SK-N-SH treated with all-trans-retinoic acid at 6 μM for 48 hours (cell line): Measurements from ENCODE around the gene SSBP2.

Experiments
- ATAC-seq: fragments of 200-7000 bp; cut with Tn5 transposase; 3 replicates; pipeline ENCODE4 v1.9.1; 2020; ENCODE audit warnings: mild to moderate bottlenecking, moderate library complexity
- ARNTL ChIP-seq: fragments of 450-650 bp; formaldehyde crosslinking; IDR thresholded peaks from 2 replicates; pipeline ENCODE4 v1.5.0; 2020; ENCODE audit warnings: low read depth, mild to moderate bottlenecking, moderate library complexity, borderline replicate concordance
- BACH2 ChIP-seq: fragments of 250-450 bp; sonication (Bioruptor Pico); IDR thresholded peaks from 2 replicates; pipeline ENCODE4 v1.9.0; 2021; ENCODE audit warnings: mild to moderate bottlenecking, borderline replicate concordance
- CREB5 ChIP-seq: fragments of 250-450 bp; sonication (Bioruptor Pico); IDR thresholded peaks from 2 replicates; pipeline ENCODE4 v1.5.1; 2020; ENCODE audit warnings: low read depth, mild to moderate bottlenecking, moderate library complexity
- CSDC2 ChIP-seq: fragments of 250-450 bp; sonication (Bioruptor Pico); IDR thresholded peaks from 2 replicates; pipeline ENCODE4 v1.5.0; 2020; ENCODE audit warnings: mild to moderate bottlenecking, moderate library complexity
- CSRNP3 ChIP-seq: fragments of 250-450 bp; sonication (Bioruptor Pico); IDR thresholded peaks from 2 replicates; pipeline ENCODE4 v1.5.1; 2021; ENCODE audit warnings: mild to moderate bottlenecking, moderate library complexity
- ESRRG ChIP-seq: fragments of 250-450 bp; sonication (Bioruptor Pico); IDR thresholded peaks from 2 replicates; pipeline ENCODE4 v1.6.1; 2021; ENCODE audit warnings: mild to moderate bottlenecking
- GLIS3 ChIP-seq: fragments of 250-450 bp; sonication (Bioruptor Pico); IDR thresholded peaks from 2 replicates; pipeline ENCODE4 v1.5.0; 2020; ENCODE audit warnings: mild to moderate bottlenecking, moderate library complexity
- ISL1 ChIP-seq: fragments of 250-450 bp; sonication (Bioruptor Pico); IDR thresholded peaks from 2 replicates; pipeline ENCODE4 v2.1.2; 2022; ENCODE audit warnings: mild to moderate bottlenecking, moderate library complexity
- OSR1 ChIP-seq: fragments of 250-450 bp; sonication (Bioruptor Pico); IDR thresholded peaks from 2 replicates; pipeline ENCODE4 v1.8.0; 2022; ENCODE audit warnings: moderate library complexity, mild to moderate bottlenecking, inconsistent platforms
- PATZ1 ChIP-seq: fragments of 250-450 bp; sonication (Bioruptor Pico); IDR thresholded peaks from 2 replicates; pipeline ENCODE4 v1.8.0; 2020; ENCODE audit warnings: mild to moderate bottlenecking, moderate library complexity, borderline replicate concordance
- POU6F1 ChIP-seq: fragments of 250-450 bp; sonication (Bioruptor Pico); IDR thresholded peaks from 2 replicates; pipeline ENCODE4 v1.8.0; 2021; ENCODE audit warnings: low read depth, mild to moderate bottlenecking, moderate library complexity, borderline replicate concordance
- PPARA ChIP-seq: fragments of 250-450 bp; sonication (Bioruptor Pico); IDR thresholded peaks from 2 replicates; pipeline ENCODE4 v1.5.0; 2020; ENCODE audit warnings: mild to moderate bottlenecking, borderline replicate concordance
- RARB ChIP-seq: fragments of 250-450 bp; sonication (Bioruptor Pico); IDR thresholded peaks from 2 replicates; pipeline ENCODE4 v1.8.0; 2021; ENCODE audit warnings: mild to moderate bottlenecking, moderate library complexity
- SNAI2 ChIP-seq: fragments of 250-450 bp; sonication (Bioruptor Pico); IDR thresholded peaks from 2 replicates; pipeline ENCODE4 v1.5.0; 2020; ENCODE audit warnings: mild to moderate bottlenecking, moderate library complexity
- TCF4 ChIP-seq: fragments of 250-450 bp; sonication (Bioruptor Pico); IDR thresholded peaks from 2 replicates; pipeline ENCODE4 v1.8.0; 2021; ENCODE audit warnings: mild to moderate bottlenecking, moderate library complexity, borderline replicate concordance
- TOX ChIP-seq: fragments of 250-450 bp; sonication (Bioruptor Pico); IDR thresholded peaks from 2 replicates; pipeline ENCODE4 v1.8.0; 2021; ENCODE audit warnings: mild to moderate bottlenecking, moderate library complexity, borderline replicate concordance
- ZC3H10 ChIP-seq: fragments of 250-450 bp; sonication (Bioruptor Pico); IDR thresholded peaks from 2 replicates; pipeline ENCODE4 v1.5.1; 2021; ENCODE audit warnings: mild to moderate bottlenecking, moderate library complexity
- ZFP3 ChIP-seq: fragments of 250-450 bp; sonication (Bioruptor Pico); IDR thresholded peaks from 2 replicates; pipeline ENCODE4 v1.5.0; 2020; ENCODE audit warnings: mild to moderate bottlenecking, moderate library complexity
- ZFP30 ChIP-seq: fragments of 450-650 bp; formaldehyde crosslinking; IDR thresholded peaks from 2 replicates; pipeline ENCODE4 v1.5.0; 2022; ENCODE audit warnings: mild to moderate bottlenecking, moderate library complexity
- ZNF565 ChIP-seq: fragments of 450-650 bp; formaldehyde crosslinking; conservative IDR thresholded peaks from 2 replicates; pipeline ENCODE4 v1.5.0; 2020; ENCODE audit warnings: low read depth, mild to moderate bottlenecking, moderate library complexity
- ZNF70 ChIP-seq: fragments of 450-650 bp; formaldehyde crosslinking; IDR thresholded peaks from 2 replicates; pipeline ENCODE4 v1.5.0; 2020; ENCODE audit warnings: mild to moderate bottlenecking, moderate library complexity
- ZNF8 ChIP-seq: fragments of 450-650 bp; formaldehyde crosslinking; IDR thresholded peaks from 2 replicates; pipeline ENCODE4 v1.5.0; 2020; ENCODE audit warnings: mild to moderate bottlenecking, moderate library complexity

SSBP2 gene

GRCh38 chr5:81435023-81435422 is 315.9 kb downstream of the SSBP2 start:
- TF ChIP-seq ISL1 (CRISPR knock-in tag) (no peak), CSRNP3 (CRISPR knock-in tag) (no peak), GLIS3 (CRISPR knock-in tag) (no peak), RARB (CRISPR knock-in tag) (no peak), CREB5 (CRISPR knock-in tag) (no peak), PPARA (CRISPR knock-in tag) (no peak), SNAI2 (CRISPR knock-in tag) (no peak), ZNF70 (CRISPR knock-in tag) (no peak), ZFP30 (no peak), POU6F1 (CRISPR knock-in tag) (no peak), CSDC2 (CRISPR knock-in tag) (no peak), ARNTL (no peak), ZNF8 (CRISPR knock-in tag) (no peak)
- no peak for ATAC-seq

GRCh38 chr5:81429985-81430384 is 320.9 kb downstream of the SSBP2 start:
- ATAC-seq: no peak
- TF ChIP-seq ZC3H10 (no peak), GLIS3 (CRISPR knock-in tag) (no peak), POU6F1 (CRISPR knock-in tag) (no peak), PATZ1 (CRISPR knock-in tag) (no peak), SNAI2 (CRISPR knock-in tag) (no peak), OSR1 (CRISPR knock-in tag) (no peak), ARNTL (no peak), CREB5 (CRISPR knock-in tag) (no peak), ISL1 (CRISPR knock-in tag) (no peak), ZNF565 (CRISPR knock-in tag) (no peak), RARB (CRISPR knock-in tag) (no peak), PPARA (CRISPR knock-in tag) (no peak), TOX (CRISPR knock-in tag) (no peak), ESRRG (no peak), ZNF8 (CRISPR knock-in tag) (no peak)
- TF ChIP-seq, all 23 proteins: peak for 0

GRCh38 chr5:81429363-81429762 is 321.5 kb downstream of the SSBP2 start:
- no peak for TF ChIP-seq SNAI2 (CRISPR knock-in tag)
- no peak for TF ChIP-seq PATZ1 (CRISPR knock-in tag)
- no peak for TF ChIP-seq BACH2
- TF ChIP-seq CREB5 (CRISPR knock-in tag): no peak
- TF ChIP-seq PPARA (CRISPR knock-in tag): no peak
- TF ChIP-seq ZNF70 (CRISPR knock-in tag): no peak
- TF ChIP-seq TOX (CRISPR knock-in tag): no peak
- TF ChIP-seq TCF4 (CRISPR knock-in tag): no peak
- TF ChIP-seq OSR1 (CRISPR knock-in tag): no peak
- no peak for TF ChIP-seq CSRNP3 (CRISPR knock-in tag)
- no peak for TF ChIP-seq ZFP30
- no peak for TF ChIP-seq ARNTL
- no peak for TF ChIP-seq ESRRG
- TF ChIP-seq RARB (CRISPR knock-in tag): no peak
- no peak for TF ChIP-seq ZFP3 (CRISPR knock-in tag)
- no peak for TF ChIP-seq ZNF565 (CRISPR knock-in tag)
- no peak for ATAC-seq
